SK-N-SH (cell line): ENCODE measurements around the gene CXorf49. TPM values are rescaled to one million over a fixed set of nuclear protein-coding genes. Genes with fewer than 3 reads are reported as not detected.
"Not testable (repeated sequence)": the region's sequence is repeated elsewhere in the genome, so short reads cannot be mapped to it uniquely, and the experiment has no call there.

Experiments
- CTCF ChIA-PET: fragments of 300-600, 350-600 bp; formaldehyde crosslinking; extraction: SDS; loops from one replicate; lab custom pipeline; 2021; lab: Yijun Ruan, JAX
- POLR2A ChIA-PET: fragments of 350-600 bp; sonication (Branson Sonifier 250); formaldehyde crosslinking; extraction: SDS; loops from one replicate; lab custom pipeline; 2020; ENCODE audit warnings: antibody characterized with exemption, inconsistent platforms; lab: Yijun Ruan, JAX
- DNase-seq: peaks from one replicate; pipeline ENCODE4 v3.0.0; 2012
- H2AFZ ChIP-seq: fragments of 200-600 bp; sonication (generic); 2 replicates; pipeline ENCODE4 v1.8.1; 2016; ENCODE audit warnings: antibody characterized with exemption, mild to moderate bottlenecking, low read depth
- H3F3A ChIP-seq: fragments of 200-600 bp; sonication (generic); replicated peaks from 2 replicates; pipeline ENCODE3; 2016; ENCODE audit warnings: antibody characterized with exemption, mild to moderate bottlenecking; ENCODE audit not compliant: insufficient read depth
- H3K27ac ChIP-seq, 2 experiments: fragments of 200-500 bp in 1 of 2; fragments of 200-600 bp in 1 of 2; sonication (Bioruptor generic) in 1 of 2; sonication (generic), shearing (Covaris generic) in 1 of 2; 2 replicates each; pipeline versions ENCODE4 v1.5.1 to v1.6.1; 2014 to 2016; ENCODE audit warnings: low read depth in 2 of 2, inconsistent platforms in 1 of 2, low read length in 1 of 2, mild to moderate bottlenecking in 1 of 2, mixed read lengths in 1 of 2
- H3K27me3 ChIP-seq: fragments of 200-600 bp; sonication (generic), shearing (Covaris generic); 2 replicates; pipeline ENCODE4 v1.6.1; 2016; ENCODE audit warnings: mixed run types; ENCODE audit not compliant: insufficient read depth
- H3K36me3 ChIP-seq, 2 experiments: fragments of 200-500 bp in 1 of 2; fragments of 200-600 bp in 1 of 2; sonication (Bioruptor generic) in 1 of 2; sonication (generic) in 1 of 2; replicated peaks in 1 of 2; 2 replicates each; pipeline versions ENCODE3 to v1.5.1; 2014 to 2016; ENCODE audit warnings: low read length in 1 of 2, mild to moderate bottlenecking in 1 of 2; ENCODE audit not compliant: insufficient read depth in 2 of 2, control insufficient read depth in 1 of 2
- H3K4me1 ChIP-seq, 2 experiments: fragments of 200-500 bp in 1 of 2; fragments of 200-600 bp in 1 of 2; sonication (Bioruptor generic) in 1 of 2; sonication (generic), shearing (Covaris generic) in 1 of 2; 2 replicates each; pipeline versions ENCODE4 v1.5.1 to v1.6.1; 2014 to 2016; ENCODE audit warnings: low read depth in 1 of 2, low read length in 1 of 2, mixed run types in 1 of 2; ENCODE audit not compliant: insufficient read depth in 2 of 2, control insufficient read depth in 1 of 2
- H3K4me2 ChIP-seq: fragments of 200-600 bp; sonication (generic), shearing (Covaris generic); 2 replicates; pipeline ENCODE4 v1.6.1; 2017; ENCODE audit warnings: mixed run types
- H3K4me3 ChIP-seq, 2 experiments: fragments of 200-500 bp in 1 of 2; fragments of 200-600 bp in 1 of 2; sonication (Bioruptor generic) in 1 of 2; sonication (generic), shearing (Covaris generic) in 1 of 2; 2 replicates each; pipeline versions ENCODE4 v1.5.1 to v1.8.1; 2014 to 2016; ENCODE audit warnings: low read depth in 2 of 2, inconsistent platforms in 1 of 2, low read length in 1 of 2, mild to moderate bottlenecking in 1 of 2, mixed read lengths in 1 of 2, moderate library complexity in 1 of 2
- H3K79me2 ChIP-seq: fragments of 200-600 bp; sonication (generic); 2 replicates; pipeline ENCODE4 v1.8.1; 2017; ENCODE audit warnings: mild to moderate bottlenecking; ENCODE audit not compliant: insufficient read depth
- H3K9ac ChIP-seq: fragments of 200-600 bp; sonication (generic); 2 replicates; pipeline ENCODE4 v1.6.1; 2017; ENCODE audit warnings: mixed run types
- H3K9me2 ChIP-seq: fragments of 200-600 bp; sonication (generic); 2 replicates; pipeline ENCODE4 v1.6.1; 2017; ENCODE audit warnings: mixed run types
- H3K9me3 ChIP-seq: fragments of 200-600 bp; sonication (generic); 2 replicates; pipeline ENCODE4 v1.6.1; 2017; ENCODE audit warnings: mixed run types, mild to moderate bottlenecking, moderate library complexity
- H4K20me1 ChIP-seq: fragments of 200-600 bp; sonication (generic); 2 replicates; pipeline ENCODE4 v1.6.1; 2017; ENCODE audit warnings: mild to moderate bottlenecking, mixed run types; ENCODE audit not compliant: insufficient read depth
- CHD2 ChIP-seq: fragments of 150-350 bp; IDR thresholded peaks from 2 replicates; pipeline ENCODE4 v1.6.1; 2018; ENCODE audit warnings: low read length; ENCODE audit not compliant: partially characterized antibody
- CTCF ChIP-seq: fragments of 200-600 bp; sonication (generic); IDR thresholded peaks from 2 replicates; pipeline ENCODE4 v1.6.1; 2017; ENCODE audit warnings: antibody characterized with exemption, mild to moderate bottlenecking, moderate library complexity
- ELF1 ChIP-seq: IDR thresholded peaks from 2 replicates; pipeline ENCODE4 v1.4.0; 2012
- EP300 ChIP-seq, 2 experiments: IDR thresholded peaks; 2 replicates each; pipeline versions ENCODE4 v1.4.0 to v1.6.1; 2012; ENCODE audit warnings: borderline replicate concordance in 1 of 2, low read depth in 1 of 2, low read length in 1 of 2
- FOXM1 ChIP-seq: IDR thresholded peaks from 2 replicates; pipeline ENCODE4 v1.4.0; 2012; ENCODE audit warnings: low read depth, mild to moderate bottlenecking
- GABPA ChIP-seq: IDR thresholded peaks from 2 replicates; pipeline ENCODE4 v1.4.0; 2012; ENCODE audit warnings: low read depth, mild to moderate bottlenecking
- JUND ChIP-seq: IDR thresholded peaks from 2 replicates; pipeline ENCODE4 v1.4.0; 2012
- MAX ChIP-seq: IDR thresholded peaks from 2 replicates; pipeline ENCODE4 v1.4.0; 2012; ENCODE audit warnings: low read depth
- RAD21 ChIP-seq: IDR thresholded peaks from 2 replicates; pipeline ENCODE4 v1.6.1; 2012; ENCODE audit warnings: mild to moderate bottlenecking, low read length
- REST ChIP-seq: IDR thresholded peaks from 2 replicates; pipeline ENCODE4 v1.6.1; 2012; ENCODE audit warnings: mild to moderate bottlenecking, low read depth, low read length, moderate library complexity
- RXRA ChIP-seq: IDR thresholded peaks from 2 replicates; pipeline ENCODE4 v1.4.0; 2012; ENCODE audit warnings: low read depth, mild to moderate bottlenecking, borderline replicate concordance
- SIN3A ChIP-seq: IDR thresholded peaks from 2 replicates; pipeline ENCODE4 v1.6.1; 2012; ENCODE audit warnings: low read depth, mild to moderate bottlenecking, low read length, moderate library complexity, borderline replicate concordance
- TAF1 ChIP-seq: IDR thresholded peaks from 2 replicates; pipeline ENCODE4 v1.6.1; 2012; ENCODE audit warnings: low read depth, mild to moderate bottlenecking, low read length, moderate library complexity, borderline replicate concordance
- TCF12 ChIP-seq: IDR thresholded peaks from 2 replicates; pipeline ENCODE4 v1.4.0; 2012
- USF2 ChIP-seq: fragments of 150-350 bp; IDR thresholded peaks from 2 replicates; pipeline ENCODE4 v1.6.1; 2017; ENCODE audit warnings: antibody characterized with exemption, low read length, low read depth, borderline replicate concordance
- whole genome bisulfite sequencing: methylation state at CpG from one replicate; pipeline ENCODE4 v1.1.6; 2017; ENCODE audit warnings: low lambda C conversion rate; 5-methylcytosine and 5-hydroxymethylcytosine counted together
- polyA plus RNA-seq, 3 experiments: library from polyadenylated mRNA; depleted of rRNA; stranded (reverse); fragments of >200 nt; gene quantifications; 2 replicates each; pipeline ENCODE4 v1.2.3, GENCODE V29; 2012

CXorf49 gene
- polyA plus RNA-seq, 1 of the 3 experiments (the other 2 are of a cell fraction), result not detected

- no peak for DNase-seq
- no peaks in the 10 kb centered on the region for H3K4me1 ChIP-seq
- H3K9ac ChIP-seq, result no peak overlapping the region
- WGBS, result 11% methylated on average over 11 of the region's 12 CpGs
- no peaks in the 10 kb centered on the region for H3K9me2 ChIP-seq
- H3K27ac ChIP-seq, result no peak overlapping the region
- ChIA-PET POLR2A (no interaction called here), CTCF (no interaction called here)
- no peak overlapping the region for H2AFZ ChIP-seq
- peaks cover 43% of the 10 kb centered on the region for H3K27me3 ChIP-seq
- no peaks in the 10 kb centered on the region for H3F3A ChIP-seq
- H3K79me2 ChIP-seq, result no peaks in the 10 kb centered on the region
- H4K20me1 ChIP-seq, result no peaks in the 10 kb centered on the region
- H3K9me3 ChIP-seq, result no peaks in the 10 kb centered on the region
- TF ChIP-seq USF2 (no peak), JUND (no peak), RXRA (no peak), ELF1 (no peak), FOXM1 (no peak)
- no peaks in the 10 kb centered on the region for H3K36me3 ChIP-seq
- H3K4me3 ChIP-seq, result no peak overlapping the region
- H3K4me2 ChIP-seq, result no peak overlapping the region
Measured at GRCh38 chrX:71671043-71671780, 46.9 kb downstream of the CXorf49 start.

GRCh38 chrX:71669947-71670346, 48.1 kb downstream of the CXorf49 start:
- H3K79me2 ChIP-seq, H3K9me3 ChIP-seq, CTCF ChIA-PET, H3K4me1 ChIP-seq, H2AFZ ChIP-seq, H3K36me3 ChIP-seq, H3K4me3 ChIP-seq, H3F3A ChIP-seq, H3K27ac ChIP-seq, H3K9ac ChIP-seq, H4K20me1 ChIP-seq, H3K4me2 ChIP-seq, POLR2A ChIA-PET, H3K9me2 ChIP-seq: not testable (repeated sequence)
- peak; percentile 46 for TF ChIP-seq CTCF
- peak; percentile 48 for TF ChIP-seq RAD21
- DNase-seq, result peak; percentile 53
- 0% methylated on average over 2 of the region's 10 CpGs for WGBS
- H3K27me3 ChIP-seq, result peaks cover 43% of the 10 kb centered on the region

- Histone ChIP-seq H3K9me2 (no peaks in the 10 kb centered on the region), H4K20me1 (no peaks in the 10 kb centered on the region), H2AFZ (no peak overlapping the region), H3K4me2 (no peak overlapping the region), H3K4me3 (no peak overlapping the region), H3K4me1 (no peaks in the 10 kb centered on the region), H3K9me3 (no peaks in the 10 kb centered on the region), H3K9ac (no peak overlapping the region), H3K36me3 (no peaks in the 10 kb centered on the region), H3K79me2 (no peaks in the 10 kb centered on the region), H3K27ac (no peak overlapping the region), H3K27me3 (peaks cover 43% of the 10 kb centered on the region), H3F3A (no peaks in the 10 kb centered on the region)
- WGBS, result 7% methylated on average over 12 of the region's 13 CpGs
- ChIA-PET CTCF (interaction anchor here (0.7 to 0.8 kb wide), 2 partner anchors 12 to 190 kb away, joined by 3 to 4 read pairs; no protein-coding TSS in a partner anchor), POLR2A (no interaction called here)
- no peak for DNase-seq
- TF ChIP-seq TCF12 (no peak), EP300 (IDR thresholded peaks at IDR 0.05; ENCODE audit: borderline replicate concordance in 1 of 2, low read depth in 1 of 2, low read length in 1 of 2) (no peak), GABPA (no peak), SIN3A (no peak), REST (no peak), TAF1 (no peak), MAX (no peak), RAD21 (no peak), CHD2 (no peak)
Measured at GRCh38 chrX:71669492-71669891, 48.6 kb downstream of the CXorf49 start.
